NCI-H2081 (cell line): ENCODE data around the gene CCDC112.
A peak's percentile ranks its signal among the peaks of the same experiment; 100 is the strongest.
"Not testable (repeated sequence)": the region's sequence is repeated elsewhere in the genome, so short reads cannot be mapped to it uniquely, and the experiment has no call there.

ENCODE experiments used
- DNase-seq, 2 experiments: peaks; one replicate each; lab custom pipeline; 2025; lab: John Stamatoyannopoulos, UW

CCDC112 gene

GRCh38 chr5:115262011-115262320 lies 34.5 kb downstream of the CCDC112 start:
- DNase-seq = no peak

GRCh38 chr5:115260248-115260647 lies 36.2 kb downstream of the CCDC112 start:
- DNase-seq = no peak

GRCh38 chr5:115257981-115258380 lies 38.5 kb downstream of the CCDC112 start:
- no peak for DNase-seq

- DNase-seq = not testable (repeated sequence)
Observed at GRCh38 chr5:115249379-115249778, 47.1 kb downstream of the CCDC112 start.

GRCh38 chr5:115246361-115246991 lies 50.0 kb downstream of the CCDC112 start:
- DNase-seq = peak; percentile 23 to 41

GRCh38 chr5:115243412-115243811 lies 53.0 kb downstream of the CCDC112 start:
- no peak for DNase-seq

- no peak for DNase-seq
Observed at GRCh38 chr5:115241881-115242642, 54.4 kb downstream of the CCDC112 start.

GRCh38 chr5:115237066-115237465 lies 59.4 kb downstream of the CCDC112 start:
- DNase-seq = no peak

GRCh38 chr5:115236599-115236998 lies 59.9 kb downstream of the CCDC112 start:
- no peak for DNase-seq

GRCh38 chr5:115231598-115231997 lies 64.9 kb downstream of the CCDC112 start:
- DNase-seq = no peak

GRCh38 chr5:115229606-115230005 lies 66.8 kb downstream of the CCDC112 start:
- DNase-seq = no peak

- DNase-seq = no peak
Observed at GRCh38 chr5:115227281-115227680, 69.2 kb downstream of the CCDC112 start.
